ENCODE data around the gene CCDC170. TPM values are rescaled to one million over a fixed set of nuclear protein-coding genes. Genes with fewer than 3 reads are reported as not detected.

Gene CCDC170
- polyA plus RNA-seq, 1 donor: 1.8 TPM

DNA sequence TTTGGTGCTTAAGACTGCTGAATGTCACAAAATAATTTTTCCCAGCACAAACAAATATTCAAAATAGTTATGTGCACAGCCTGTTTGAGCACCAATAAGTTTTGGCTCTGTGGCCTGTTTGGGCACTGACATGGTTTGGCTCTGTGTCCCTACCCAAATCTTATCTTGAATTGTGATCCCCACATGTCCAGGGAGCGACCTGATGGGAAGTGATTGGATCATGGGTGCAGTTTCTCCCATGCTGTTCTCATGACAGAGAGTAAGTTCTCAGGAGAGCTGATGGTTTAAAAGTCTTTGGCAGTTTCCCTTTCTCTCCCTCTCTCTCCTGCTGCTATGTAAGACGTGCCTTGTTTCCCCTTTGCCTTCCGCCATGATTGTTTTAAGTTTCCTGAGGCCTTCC lies 167.7 kb downstream of the CCDC170 start:
- DNase-seq: no peak

DNA sequence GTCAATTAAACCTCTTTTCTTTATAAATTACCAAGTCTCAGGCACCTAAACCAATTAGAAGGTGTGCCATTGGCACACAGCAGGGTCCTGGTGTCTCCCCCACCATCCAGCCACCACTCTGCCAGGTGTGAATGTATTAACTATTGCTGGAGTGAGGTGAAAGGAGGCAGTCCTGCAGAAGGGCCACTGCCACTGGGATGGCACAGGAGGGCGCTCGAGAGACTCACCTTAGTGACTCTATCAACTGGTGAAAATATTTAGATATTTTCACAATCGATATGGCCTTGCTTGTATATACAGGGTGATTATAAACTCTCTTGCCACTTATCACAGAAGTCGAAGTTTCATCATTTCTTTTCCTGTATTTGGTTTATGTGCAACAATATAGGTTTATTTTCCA lies 168.1 kb downstream of the CCDC170 start:
- DNase-seq: no peak

DNA sequence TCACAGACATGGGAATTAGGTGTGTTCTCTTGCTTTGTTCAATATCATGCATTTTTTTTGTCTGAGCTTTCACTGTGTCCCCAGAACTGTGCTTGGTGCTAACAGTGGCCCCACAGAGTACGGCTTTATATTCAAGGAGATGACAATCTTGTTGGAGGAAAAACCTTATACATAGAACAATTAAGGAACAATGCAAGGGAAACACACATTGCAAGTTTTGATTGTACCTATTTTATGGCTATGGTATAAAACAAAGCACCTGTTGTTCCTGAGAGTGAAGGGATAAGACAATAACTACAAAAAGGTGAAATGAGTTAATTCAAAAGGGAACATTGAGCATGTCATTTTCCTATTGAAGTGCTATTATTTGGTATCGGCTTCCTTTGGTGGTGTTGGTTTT lies 169.7 kb downstream of the CCDC170 start:
- no peak for DNase-seq

- no peak for DNase-seq
Measured at GRCh38 chr6:151664390-151664789, 170.6 kb downstream of the CCDC170 start.

DNA sequence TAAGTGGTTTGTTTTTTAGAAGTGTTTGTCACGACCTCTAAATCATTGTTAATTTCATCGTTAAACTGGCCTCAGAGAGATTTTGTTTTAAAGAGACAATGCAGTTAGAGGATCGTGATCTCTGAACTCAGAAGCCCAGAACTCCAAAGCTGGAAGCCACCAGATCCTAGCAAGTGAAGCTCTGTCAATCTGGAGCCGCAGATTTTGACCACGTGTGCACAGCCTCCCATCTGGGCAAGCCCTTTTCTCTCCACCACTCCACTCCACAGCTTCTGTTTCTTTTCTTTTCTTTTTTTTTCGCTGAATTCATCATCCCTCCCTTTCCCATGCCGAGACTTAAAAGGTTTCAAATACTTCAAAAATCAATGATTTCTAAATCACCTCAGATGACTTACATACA lies 171.5 kb downstream of the CCDC170 start:
- DNase-seq: no peak

GRCh38 chr6:151666526-151666925 lies 172.7 kb downstream of the CCDC170 start:
- DNase-seq: no peak

GRCh38 chr6:151669208-151669560 lies 175.4 kb downstream of the CCDC170 start:
- no peak for DNase-seq

GRCh38 chr6:151670116-151670515 lies 176.3 kb downstream of the CCDC170 start:
- no peak for DNase-seq

Other genes with a start within 250 kb of the CCDC170 start
- gene ZBTB2, start 102.5 kb upstream of the CCDC170 start, polyA plus RNA-seq (ENCODE audit: insufficient read length): 10.8 TPM
- 24.3 TPM for gene RMND1, start 41.9 kb upstream of the CCDC170 start, polyA plus RNA-seq (ENCODE audit: insufficient read length)

All from hindlimb muscle (tissue), 1 donor.